Neural progenitor cell (in vitro differentiated cells): Measurements from ENCODE around the gene TEX53. TPM values are rescaled to one million over a fixed set of nuclear protein-coding genes. Genes with fewer than 3 reads are reported as not detected.

Source experiments
- DNase-seq: peaks from one replicate; pipeline ENCODE4 v3.0.0-alpha.2; 2016; ENCODE audit warnings: low spot score
- H2AFZ ChIP-seq: fragments of 200-600 bp; sonication (generic); replicated peaks from 2 replicates; pipeline ENCODE4 v1.6.1; 2016; ENCODE audit warnings: antibody characterized with exemption
- H3F3A ChIP-seq: fragments of 200-600 bp; sonication (generic); 2 replicates; pipeline ENCODE4 v1.6.1; 2016; ENCODE audit warnings: antibody characterized with exemption, low read depth
- H3K27ac ChIP-seq: fragments of 200-600 bp; sonication (generic); 2 replicates; pipeline ENCODE4 v1.5.1; 2016; ENCODE audit warnings: mild to moderate bottlenecking
- H3K27me3 ChIP-seq: fragments of 200-600 bp; sonication (generic); 2 replicates; pipeline ENCODE4 v1.6.1; 2016; ENCODE audit warnings: mild to moderate bottlenecking, moderate library complexity
- H3K36me3 ChIP-seq: fragments of 200-600 bp; sonication (generic); 2 replicates; pipeline ENCODE4 v1.5.1; 2016
- H3K4me1 ChIP-seq: fragments of 200-600 bp; sonication (generic); 2 replicates; pipeline ENCODE4 v1.6.1; 2016; ENCODE audit warnings: mixed run types
- H3K4me2 ChIP-seq: fragments of 200-600 bp; sonication (generic); 2 replicates; pipeline ENCODE4 v1.6.1; 2016
- H3K4me3 ChIP-seq: fragments of 200-600 bp; sonication (generic); 2 replicates; pipeline ENCODE4 v1.5.1; 2016
- H3K79me2 ChIP-seq: fragments of 200-600 bp; sonication (generic); 2 replicates; pipeline ENCODE4 v1.6.1; 2016; ENCODE audit warnings: low read depth
- H3K9ac ChIP-seq: fragments of 200-600 bp; sonication (generic); 2 replicates; pipeline ENCODE4 v1.6.1; 2016
- H3K9me3 ChIP-seq: fragments of 200-600 bp; sonication (generic); 2 replicates; pipeline ENCODE4 v1.5.1; 2016; ENCODE audit warnings: low read depth
- H4K20me1 ChIP-seq: fragments of 200-600 bp; sonication (generic); 2 replicates; pipeline ENCODE4 v1.6.1; 2016; ENCODE audit warnings: low read depth
- H3K27ac Mint-ChIP-seq: 3 replicates; pipeline ENCODE4 v1.8.0; 2021; ENCODE audit warnings: mixed read lengths
- H3K27me3 Mint-ChIP-seq: 2 replicates; pipeline ENCODE4 v1.8.0; 2022; ENCODE audit warnings: low read depth, mild to moderate bottlenecking, inconsistent platforms, moderate library complexity, mixed read lengths; ENCODE audit not compliant: insufficient read depth
- H3K36me3 Mint-ChIP-seq: 3 replicates; pipeline ENCODE4 v1.8.0; 2021; ENCODE audit warnings: mixed read lengths
- H3K4me1 Mint-ChIP-seq: 3 replicates; pipeline ENCODE4 v1.8.0; 2021; ENCODE audit warnings: mixed read lengths
- H3K4me3 Mint-ChIP-seq: 3 replicates; pipeline ENCODE4 v1.8.0; 2021; ENCODE audit warnings: mild to moderate bottlenecking, moderate library complexity, mixed read lengths
- H3K9me3 Mint-ChIP-seq: 3 replicates; pipeline ENCODE4 v1.8.0; 2020; ENCODE audit warnings: mixed read lengths
- CTCF ChIP-seq: fragments of 200-600 bp; sonication (generic); IDR thresholded peaks from 2 replicates; pipeline ENCODE4 v1.5.1; 2017; ENCODE audit warnings: antibody characterized with exemption, mild to moderate bottlenecking
- EZH2 ChIP-seq: fragments of 200-600 bp; sonication (generic); IDR thresholded peaks from 2 replicates; pipeline ENCODE4 v1.6.1; 2017; ENCODE audit warnings: antibody characterized with exemption, mild to moderate bottlenecking, moderate library complexity
- EZH2phosphoT487 ChIP-seq: fragments of 200-600 bp; sonication (generic); IDR thresholded peaks from 2 replicates; pipeline ENCODE4 v1.6.1; 2017; ENCODE audit warnings: antibody characterized with exemption
- total RNA-seq: library from RNA; depleted of rRNA; stranded (reverse); fragments of >200 nt; gene quantifications from 2 replicates; pipeline ENCODE4 v1.2.3, GENCODE V29; 2015; ENCODE audit warnings: low replicate concordance

Gene TEX53
- total RNA-seq, 1 donor from 2014 or later = not detected

GRCh38 chr9:114678130-114678529 is 20.5 kb upstream of the TEX53 start:
- no peak overlapping the region for H3K4me3 ChIP-seq
- no peak overlapping the region for H2AFZ ChIP-seq
- no peak for DNase-seq
- H3K36me3 Mint-ChIP-seq = no peaks in the 10 kb centered on the region
- H3K27ac ChIP-seq = no peak overlapping the region
- TF ChIP-seq CTCF (no peak), EZH2phosphoT487 (no peak), EZH2 (no peak)
- H3K4me1 ChIP-seq = no peaks in the 10 kb centered on the region
- H3K27me3 Mint-ChIP-seq = peaks cover 5% of the 10 kb centered on the region
- H3K9ac ChIP-seq = no peak overlapping the region
- no peak overlapping the region for H3K4me3 Mint-ChIP-seq
- no peaks in the 10 kb centered on the region for H3F3A ChIP-seq
- H3K79me2 ChIP-seq = no peaks in the 10 kb centered on the region
- H3K9me3 ChIP-seq = no peaks in the 10 kb centered on the region
- H3K27ac Mint-ChIP-seq = no peak overlapping the region
- H3K36me3 ChIP-seq = no peaks in the 10 kb centered on the region
- no peaks in the 10 kb centered on the region for H3K9me3 Mint-ChIP-seq
- no peaks in the 10 kb centered on the region for H4K20me1 ChIP-seq
- no peaks in the 10 kb centered on the region for H3K27me3 ChIP-seq
- peaks cover 12% of the 10 kb centered on the region for H3K4me1 Mint-ChIP-seq
- H3K4me2 ChIP-seq = no peak overlapping the region

- Histone ChIP-seq H3K9ac (no peak overlapping the region), H3K36me3 (no peaks in the 10 kb centered on the region), H3K4me1 (no peaks in the 10 kb centered on the region), H3K79me2 (no peaks in the 10 kb centered on the region), H3K27me3 (no peaks in the 10 kb centered on the region), H2AFZ (no peak overlapping the region), H3K4me3 (no peak overlapping the region), H3K9me3 (no peaks in the 10 kb centered on the region), H4K20me1 (no peaks in the 10 kb centered on the region), H3F3A (no peaks in the 10 kb centered on the region), H3K27ac (no peak overlapping the region), H3K4me2 (no peak overlapping the region)
- Mint-ChIP-seq H3K27me3 (peaks cover 5% of the 10 kb centered on the region), H3K4me1 (peaks cover 12% of the 10 kb centered on the region), H3K9me3 (no peaks in the 10 kb centered on the region), H3K36me3 (no peaks in the 10 kb centered on the region), H3K27ac (no peak overlapping the region), H3K4me3 (no peak overlapping the region)
- no peak for DNase-seq
- no peak for TF ChIP-seq EZH2
These were observed 19.8 kb upstream of the TEX53 start for GRCh38 chr9:114677418-114677817.

DNA sequence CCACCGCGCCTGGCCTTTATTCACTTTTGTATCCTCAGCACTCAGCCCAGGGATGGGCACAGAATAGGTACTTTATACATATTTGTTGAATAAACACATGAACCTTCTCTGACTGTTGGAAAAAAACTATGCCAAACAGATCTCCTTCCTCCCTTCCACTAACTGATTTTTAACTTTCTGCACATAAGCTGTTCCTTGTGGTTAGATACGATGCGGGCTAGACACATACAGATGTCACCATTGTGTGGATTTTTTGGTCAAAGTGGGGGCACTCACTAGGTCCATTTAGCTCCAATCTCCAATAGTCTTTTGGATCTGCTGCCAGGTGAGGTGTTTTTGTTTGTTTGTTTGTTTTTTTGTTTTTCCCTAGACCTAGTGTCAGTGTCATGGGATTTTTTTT is 19.3 kb upstream of the TEX53 start:
- Histone ChIP-seq H4K20me1 (no peaks in the 10 kb centered on the region), H3K27me3 (no peaks in the 10 kb centered on the region), H3K79me2 (no peaks in the 10 kb centered on the region), H3K9me3 (no peaks in the 10 kb centered on the region), H2AFZ (no peak overlapping the region), H3K4me1 (no peaks in the 10 kb centered on the region), H3K4me2 (no peak overlapping the region), H3K9ac (no peak overlapping the region), H3K4me3 (no peak overlapping the region), H3K27ac (no peak overlapping the region), H3K36me3 (no peaks in the 10 kb centered on the region), H3F3A (no peaks in the 10 kb centered on the region)
- Mint-ChIP-seq H3K4me1 (peaks cover 12% of the 10 kb centered on the region), H3K4me3 (no peak overlapping the region), H3K27ac (no peak overlapping the region), H3K9me3 (no peaks in the 10 kb centered on the region), H3K27me3 (peaks cover 5% of the 10 kb centered on the region), H3K36me3 (no peaks in the 10 kb centered on the region)
- DNase-seq = no peak
- TF ChIP-seq EZH2phosphoT487 (no peak), CTCF (no peak), EZH2 (no peak)

GRCh38 chr9:114674798-114675540 is 17.4 kb upstream of the TEX53 start:
- Histone ChIP-seq H4K20me1 (no peaks in the 10 kb centered on the region), H3K4me1 (no peaks in the 10 kb centered on the region), H2AFZ (no peak overlapping the region), H3K4me2 (no peak overlapping the region), H3K27me3 (no peaks in the 10 kb centered on the region), H3K27ac (no peak overlapping the region), H3F3A (no peaks in the 10 kb centered on the region), H3K9me3 (no peaks in the 10 kb centered on the region), H3K36me3 (no peaks in the 10 kb centered on the region), H3K9ac (no peak overlapping the region), H3K79me2 (no peaks in the 10 kb centered on the region), H3K4me3 (no peak overlapping the region)
- TF ChIP-seq CTCF (no peak), EZH2 (no peak)
- Mint-ChIP-seq H3K36me3 (no peaks in the 10 kb centered on the region), H3K27me3 (peaks cover 5% of the 10 kb centered on the region), H3K4me3 (no peak overlapping the region), H3K27ac (no peak overlapping the region), H3K9me3 (peaks cover 3% of the 10 kb centered on the region), H3K4me1 (peaks cover 5% of the 10 kb centered on the region)
- no peak for DNase-seq
